ENCODE measurements around the gene AGAP1.

Gene AGAP1

DNA sequence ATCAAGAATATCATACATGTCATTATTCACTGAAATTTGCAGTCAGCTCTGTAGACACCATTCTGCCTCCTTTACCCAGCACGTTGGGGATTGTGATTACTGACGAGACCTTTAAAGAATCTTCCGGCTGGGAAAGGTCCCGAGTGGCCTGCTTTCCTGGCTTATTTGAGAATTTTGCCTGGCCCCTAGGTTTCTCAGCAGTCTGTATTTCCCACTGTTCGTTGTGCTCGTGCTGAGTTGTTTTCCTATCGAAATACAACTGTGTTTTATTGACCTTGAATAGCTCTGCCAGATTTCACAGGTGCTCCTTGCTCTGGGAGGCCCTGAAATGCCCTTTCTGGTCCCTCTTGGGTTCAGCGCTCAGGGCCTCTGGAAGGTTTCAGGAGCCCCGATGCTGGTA lies 94.9 kb downstream of the AGAP1 start:
- H3K27ac ChIP-seq (ENCODE audit: poor library complexity, severe bottlenecking): no peak overlapping the region
- H3K27me3 ChIP-seq (ENCODE audit: insufficient read depth, poor library complexity, severe bottlenecking): no peaks in the 10 kb centered on the region
- DNase-seq (ENCODE audit: low spot score) (no peak), ATAC-seq (ENCODE audit: low read depth) (no peak)
- no peaks in the 10 kb centered on the region for H3K9me3 ChIP-seq (ENCODE audit: severe bottlenecking)
- TF ChIP-seq, protein P1, sequence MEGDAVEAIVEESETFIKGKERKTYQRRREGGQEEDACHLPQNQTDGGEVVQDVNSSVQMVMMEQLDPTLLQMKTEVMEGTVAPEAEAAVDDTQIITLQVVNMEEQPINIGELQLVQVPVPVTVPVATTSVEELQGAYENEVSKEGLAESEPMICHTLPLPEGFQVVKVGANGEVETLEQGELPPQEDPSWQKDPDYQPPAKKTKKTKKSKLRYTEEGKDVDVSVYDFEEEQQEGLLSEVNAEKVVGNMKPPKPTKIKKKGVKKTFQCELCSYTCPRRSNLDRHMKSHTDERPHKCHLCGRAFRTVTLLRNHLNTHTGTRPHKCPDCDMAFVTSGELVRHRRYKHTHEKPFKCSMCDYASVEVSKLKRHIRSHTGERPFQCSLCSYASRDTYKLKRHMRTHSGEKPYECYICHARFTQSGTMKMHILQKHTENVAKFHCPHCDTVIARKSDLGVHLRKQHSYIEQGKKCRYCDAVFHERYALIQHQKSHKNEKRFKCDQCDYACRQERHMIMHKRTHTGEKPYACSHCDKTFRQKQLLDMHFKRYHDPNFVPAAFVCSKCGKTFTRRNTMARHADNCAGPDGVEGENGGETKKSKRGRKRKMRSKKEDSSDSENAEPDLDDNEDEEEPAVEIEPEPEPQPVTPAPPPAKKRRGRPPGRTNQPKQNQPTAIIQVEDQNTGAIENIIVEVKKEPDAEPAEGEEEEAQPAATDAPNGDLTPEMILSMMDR (IDR thresholded peaks at IDR 0.05; ENCODE audit: poor library complexity, severe bottlenecking): no peak
- no peaks in the 10 kb centered on the region for H3K36me3 ChIP-seq (ENCODE audit: low read depth)
- H3K4me3 ChIP-seq (ENCODE audit: severe bottlenecking): no peak overlapping the region
- H3K4me1 ChIP-seq (ENCODE audit: insufficient read depth, poor library complexity, severe bottlenecking): no peaks in the 10 kb centered on the region

DNA sequence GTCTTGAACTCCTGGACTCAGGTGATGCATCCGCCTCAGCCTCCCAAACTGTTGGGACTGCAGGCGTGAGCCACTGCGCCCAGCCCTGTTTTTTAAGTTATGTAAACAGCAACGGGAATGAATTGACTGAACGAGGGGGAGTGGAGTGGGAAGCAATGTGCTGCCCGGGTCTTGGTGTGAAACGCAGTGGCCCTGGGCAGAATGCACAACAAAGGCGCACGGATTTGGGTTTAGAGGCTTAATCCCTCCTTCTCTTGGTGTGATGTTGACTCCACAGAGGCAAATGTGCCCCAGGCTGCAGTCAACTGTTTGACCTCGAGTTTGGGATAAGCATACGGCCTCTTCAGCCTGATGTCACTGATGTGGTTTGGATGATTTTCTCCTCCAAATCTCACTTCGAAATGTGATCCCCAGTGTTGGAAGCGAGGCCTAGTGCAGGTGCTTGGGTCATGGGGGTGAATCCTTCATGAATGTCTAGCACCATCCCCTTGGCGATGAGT lies 97.4 kb downstream of the AGAP1 start:
- TF ChIP-seq, protein P1 (IDR thresholded peaks at IDR 0.05; ENCODE audit: poor library complexity, severe bottlenecking): no peak
- no peak overlapping the region for H3K4me3 ChIP-seq (ENCODE audit: severe bottlenecking)
- no peaks in the 10 kb centered on the region for H3K27me3 ChIP-seq (ENCODE audit: insufficient read depth, poor library complexity, severe bottlenecking)
- no peaks in the 10 kb centered on the region for H3K36me3 ChIP-seq (ENCODE audit: low read depth)
- no peak overlapping the region for H3K27ac ChIP-seq (ENCODE audit: poor library complexity, severe bottlenecking)
- ATAC-seq (ENCODE audit: low read depth) (no peak), DNase-seq (ENCODE audit: low spot score) (no peak)
- H3K4me1 ChIP-seq (ENCODE audit: insufficient read depth, poor library complexity, severe bottlenecking): no peaks in the 10 kb centered on the region
- no peaks in the 10 kb centered on the region for H3K9me3 ChIP-seq (ENCODE audit: severe bottlenecking)

DNA sequence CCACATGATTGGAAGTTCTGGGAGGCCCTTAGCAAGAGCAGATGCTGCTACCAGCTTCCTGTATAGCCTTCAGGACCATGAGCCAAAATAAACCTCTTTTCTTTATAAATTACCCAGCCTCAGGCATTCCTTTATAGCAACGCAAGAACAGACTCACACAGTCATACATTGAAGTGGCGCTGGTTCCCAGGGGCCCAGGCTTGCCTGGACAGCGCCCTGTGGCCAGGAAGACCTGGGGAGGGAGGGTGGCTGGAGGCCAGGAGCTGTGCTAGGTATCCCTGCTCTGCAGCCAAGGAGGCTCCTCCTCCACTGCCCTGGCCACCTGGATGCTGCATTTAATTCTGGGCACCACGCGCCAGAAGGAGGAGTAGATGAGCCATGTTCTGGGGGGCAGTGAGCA lies 98.1 kb downstream of the AGAP1 start:
- Histone ChIP-seq H3K36me3 (ENCODE audit: low read depth) (no peaks in the 10 kb centered on the region), H3K27ac (ENCODE audit: poor library complexity, severe bottlenecking) (no peak overlapping the region), H3K4me3 (ENCODE audit: severe bottlenecking) (no peak overlapping the region), H3K4me1 (ENCODE audit: insufficient read depth, poor library complexity, severe bottlenecking) (no peaks in the 10 kb centered on the region), H3K27me3 (ENCODE audit: insufficient read depth, poor library complexity, severe bottlenecking) (no peaks in the 10 kb centered on the region), H3K9me3 (ENCODE audit: severe bottlenecking) (no peaks in the 10 kb centered on the region)
- TF ChIP-seq, protein P1 (IDR thresholded peaks at IDR 0.05; ENCODE audit: poor library complexity, severe bottlenecking): no peak
- DNase-seq (ENCODE audit: low spot score): no peak
- peak; percentile 74 for ATAC-seq (ENCODE audit: low read depth)

DNA sequence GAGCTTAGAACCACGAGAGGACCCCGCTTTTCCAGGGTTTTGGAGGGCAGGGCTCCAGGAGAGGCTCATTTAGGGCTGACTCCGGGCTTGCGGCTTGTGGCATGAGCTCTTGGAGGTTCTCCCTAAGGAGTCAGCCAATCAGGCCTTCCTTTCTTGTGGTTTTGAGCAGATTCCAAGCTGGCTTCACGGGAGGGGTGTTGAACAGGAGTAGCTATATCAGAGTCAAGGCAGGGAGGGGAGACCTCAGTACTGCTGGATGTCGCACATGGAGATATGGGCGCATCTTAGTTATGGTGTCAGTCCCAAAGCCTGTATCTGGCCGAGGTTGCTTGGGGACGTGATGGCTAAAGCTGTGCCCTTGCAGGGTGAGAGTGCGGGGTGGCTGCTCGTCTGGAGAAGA lies 98.6 kb downstream of the AGAP1 start:
- H3K27me3 ChIP-seq (ENCODE audit: insufficient read depth, poor library complexity, severe bottlenecking): no peaks in the 10 kb centered on the region
- H3K27ac ChIP-seq (ENCODE audit: poor library complexity, severe bottlenecking): no peak overlapping the region
- H3K36me3 ChIP-seq (ENCODE audit: low read depth): no peaks in the 10 kb centered on the region
- no peaks in the 10 kb centered on the region for H3K9me3 ChIP-seq (ENCODE audit: severe bottlenecking)
- DNase-seq (ENCODE audit: low spot score) (no peak), ATAC-seq (ENCODE audit: low read depth) (no peak)
- TF ChIP-seq, protein P1 (IDR thresholded peaks at IDR 0.05; ENCODE audit: poor library complexity, severe bottlenecking): no peak
- no peaks in the 10 kb centered on the region for H3K4me1 ChIP-seq (ENCODE audit: insufficient read depth, poor library complexity, severe bottlenecking)
- no peak overlapping the region for H3K4me3 ChIP-seq (ENCODE audit: severe bottlenecking)

DNA sequence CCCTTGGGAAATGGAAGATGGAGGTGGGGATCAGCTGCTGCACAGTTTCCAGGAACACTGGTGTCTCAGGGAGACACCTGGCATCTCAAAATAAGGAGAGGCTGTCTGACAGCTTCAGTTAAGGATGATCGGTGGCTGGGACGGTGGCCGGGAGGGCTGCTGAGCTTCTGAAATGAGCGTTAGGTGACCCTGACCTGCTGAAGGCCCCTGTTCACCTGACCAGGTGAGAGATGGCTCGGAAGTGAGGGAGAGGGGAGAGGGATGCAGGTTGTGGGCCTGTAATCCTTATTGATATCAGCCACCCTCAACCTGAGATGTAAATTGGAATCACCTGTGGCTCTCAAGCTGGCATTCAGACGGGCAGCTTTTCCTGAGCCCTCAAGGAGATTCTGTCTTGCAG lies 99.0 kb downstream of the AGAP1 start:
- H3K27ac ChIP-seq (ENCODE audit: poor library complexity, severe bottlenecking): no peak overlapping the region
- H3K4me1 ChIP-seq (ENCODE audit: insufficient read depth, poor library complexity, severe bottlenecking): no peaks in the 10 kb centered on the region
- no peak overlapping the region for H3K4me3 ChIP-seq (ENCODE audit: severe bottlenecking)
- DNase-seq (ENCODE audit: low spot score): no peak
- H3K27me3 ChIP-seq (ENCODE audit: insufficient read depth, poor library complexity, severe bottlenecking): no peaks in the 10 kb centered on the region
- TF ChIP-seq, protein P1 (IDR thresholded peaks at IDR 0.05; ENCODE audit: poor library complexity, severe bottlenecking): no peak
- no peak for ATAC-seq (ENCODE audit: low read depth)
- H3K36me3 ChIP-seq (ENCODE audit: low read depth): no peaks in the 10 kb centered on the region
- no peaks in the 10 kb centered on the region for H3K9me3 ChIP-seq (ENCODE audit: severe bottlenecking)

All from RWPE2 (cell line).